H1 (cell line): ENCODE results near the gene PXDN. TPM values are rescaled to one million over a fixed set of nuclear protein-coding genes. Genes with fewer than 3 reads are reported as not detected.
"Not testable (repeated sequence)": the region's sequence is repeated elsewhere in the genome, so short reads cannot be mapped to it uniquely, and the experiment has no call there.

Experiments
- CTCF ChIA-PET: fragments of 300-600 bp; sonication (Branson Sonifier 250); formaldehyde crosslinking; loops from one replicate; lab custom pipeline; 2021; ENCODE audit not compliant: partially characterized antibody; lab: Charles Lee
- POLR2A ChIA-PET: fragments of 300-600 bp; sonication (Branson Sonifier 250); formaldehyde crosslinking; loops from one replicate; lab custom pipeline; 2021; ENCODE audit warnings: inconsistent platforms; ENCODE audit not compliant: partially characterized antibody; lab: Charles Lee
- DNase-seq, 2 experiments: peaks; one replicate each; pipeline versions ENCODE4 v3.0.0 to v3.0.0-alpha.2; 2010 to 2022; ENCODE audit warnings: low spot score in 2 of 2, low read depth in 1 of 2, mixed read lengths in 1 of 2
- FAIRE-seq: peaks from 2 replicates; lab custom pipeline; 2011; peaks lifted over from hg19 to GRCh38; lab: Jason Lieb, UNC
- H2AFZ ChIP-seq: 2 replicates; pipeline ENCODE4 v1.8.1; 2012; ENCODE audit warnings: low read length, inconsistent platforms
- H2AK5ac ChIP-seq: 2 replicates; pipeline ENCODE4 v1.6.1; 2013; ENCODE audit warnings: low read depth, low read length
- H2BK120ac ChIP-seq: replicated peaks from 2 replicates; pipeline ENCODE3; 2013; ENCODE audit warnings: low read depth, low read length, inconsistent platforms
- H2BK12ac ChIP-seq: 2 replicates; pipeline ENCODE4 v1.6.1; 2013; ENCODE audit warnings: low read depth, low read length
- H2BK15ac ChIP-seq: 2 replicates; pipeline ENCODE4 v1.6.1; 2013; ENCODE audit warnings: low read length
- H2BK20ac ChIP-seq: 2 replicates; pipeline ENCODE4 v1.6.1; 2013; ENCODE audit warnings: low read length
- H2BK5ac ChIP-seq: 2 replicates; pipeline ENCODE4 v1.6.1; 2013; ENCODE audit warnings: low read depth, low read length
- H3K14ac ChIP-seq: 2 replicates; pipeline ENCODE4 v1.6.1; 2013; ENCODE audit warnings: inconsistent platforms; ENCODE audit not compliant: insufficient read length
- H3K18ac ChIP-seq: 2 replicates; pipeline ENCODE4 v1.6.1; 2013; ENCODE audit warnings: low read length; ENCODE audit errors: extremely low read depth
- H3K23ac ChIP-seq: 2 replicates; pipeline ENCODE4 v1.6.1; 2013; ENCODE audit warnings: inconsistent platforms; ENCODE audit not compliant: insufficient read length
- H3K23me2 ChIP-seq: 2 replicates; pipeline ENCODE4 v1.6.1; 2013; ENCODE audit warnings: low read depth, low read length
- H3K27ac ChIP-seq: 2 replicates; pipeline ENCODE4 v1.6.1; 2011; ENCODE audit warnings: low read depth, low read length, inconsistent platforms
- H3K27me3 ChIP-seq, 4 experiments: replicated peaks in 1 of 4; 1 replicate in 1 of 4; 2 replicates in 3 of 4; pipeline versions ENCODE4 v1.6.1 to v1.8.1; 2011 to 2013; ENCODE audit warnings: low read length in 3 of 4, mild to moderate bottlenecking in 3 of 4, inconsistent platforms in 2 of 4, mixed read lengths in 2 of 4, moderate library complexity in 1 of 4; ENCODE audit not compliant: control insufficient read depth in 3 of 4, insufficient read depth in 3 of 4; ENCODE audit errors: extremely low read depth in 1 of 4
- H3K36me3 ChIP-seq, 4 experiments: 2 replicates each; pipeline versions ENCODE4 v1.6.1 to v1.8.1; 2011 to 2013; ENCODE audit warnings: mild to moderate bottlenecking in 4 of 4, low read length in 3 of 4, moderate library complexity in 2 of 4, control low read depth in 1 of 4, inconsistent platforms in 1 of 4; ENCODE audit not compliant: insufficient read depth in 4 of 4, control insufficient read depth in 2 of 4
- H3K4ac ChIP-seq: replicated peaks from 2 replicates; pipeline ENCODE3; 2013; ENCODE audit warnings: low read length, low read depth, mixed read lengths, inconsistent platforms; ENCODE audit not compliant: insufficient read length
- H3K4me1 ChIP-seq, 4 experiments: replicated peaks in 1 of 4; 1 replicate in 1 of 4; 2 replicates in 3 of 4; pipeline versions ENCODE4 v1.6.1 to v1.8.1; 2011 to 2013; ENCODE audit warnings: low read length in 3 of 4, inconsistent platforms in 2 of 4, mixed read lengths in 1 of 4; ENCODE audit not compliant: insufficient read depth in 4 of 4, control insufficient read depth in 3 of 4
- H3K4me2 ChIP-seq, 2 experiments: 2 replicates each; pipeline versions ENCODE4 v1.6.1 to v1.8.1; 2011 to 2013; ENCODE audit warnings: low read depth in 2 of 2, low read length in 2 of 2, control low read depth in 1 of 2, inconsistent platforms in 1 of 2, mild to moderate bottlenecking in 1 of 2; ENCODE audit not compliant: insufficient read depth in 1 of 2
- H3K4me3 ChIP-seq, 4 experiments: fragments of 200-600, 300-600 bp in 1 of 4; sonication (generic), shearing (Covaris generic), sonication (Bioruptor Twin) in 1 of 4; 2 replicates each; pipeline versions ENCODE4 v1.5.1 to v1.8.1; 2011 to 2016; ENCODE audit warnings: low read length in 4 of 4, low read depth in 3 of 4, control low read depth in 2 of 4, inconsistent platforms in 2 of 4, mild to moderate bottlenecking in 2 of 4, mixed read lengths in 1 of 4, moderate library complexity in 1 of 4; ENCODE audit not compliant: insufficient read depth in 2 of 4; ENCODE audit errors: extremely low read depth in 1 of 4
- H3K56ac ChIP-seq: replicated peaks from 2 replicates; pipeline ENCODE3; 2013; ENCODE audit warnings: low read depth, mild to moderate bottlenecking, mixed read lengths, low read length, inconsistent platforms; ENCODE audit not compliant: insufficient read length
- H3K79me1 ChIP-seq: 2 replicates; pipeline ENCODE4 v1.6.1; 2013; ENCODE audit warnings: low read depth, low read length, control low read depth
- H3K79me2 ChIP-seq, 2 experiments: 2 replicates each; pipeline versions ENCODE4 v1.6.1 to v1.8.1; 2012 to 2013; ENCODE audit warnings: low read length in 2 of 2, mild to moderate bottlenecking in 2 of 2, inconsistent platforms in 1 of 2; ENCODE audit not compliant: insufficient read depth in 2 of 2, control insufficient read depth in 1 of 2
- H3K9ac ChIP-seq, 4 experiments: replicated peaks in 1 of 4; 1 replicate in 1 of 4; 2 replicates in 3 of 4; pipeline versions ENCODE4 v1.6.1 to v1.8.1; 2011 to 2013; ENCODE audit warnings: low read depth in 3 of 4, low read length in 3 of 4, control low read depth in 2 of 4, mild to moderate bottlenecking in 2 of 4, moderate library complexity in 2 of 4, inconsistent platforms in 1 of 4; ENCODE audit errors: extremely low read depth in 1 of 4
- H3K9me3 ChIP-seq, 2 experiments: 2 replicates each; pipeline versions ENCODE4 v1.6.1 to v1.8.1; 2012 to 2013; ENCODE audit warnings: mild to moderate bottlenecking in 2 of 2, moderate library complexity in 2 of 2, control low read depth in 1 of 2, inconsistent platforms in 1 of 2, low read depth in 1 of 2, low read length in 1 of 2, mixed read lengths in 1 of 2; ENCODE audit not compliant: insufficient read depth in 2 of 2
- H4K20me1 ChIP-seq, 2 experiments: replicated peaks in 1 of 2; 2 replicates each; pipeline versions ENCODE3 to v1.8.1; 2011 to 2013; ENCODE audit warnings: inconsistent platforms in 2 of 2, low read length in 2 of 2, mild to moderate bottlenecking in 1 of 2; ENCODE audit not compliant: insufficient read depth in 2 of 2, control insufficient read depth in 1 of 2
- H4K5ac ChIP-seq: 2 replicates; pipeline ENCODE4 v1.6.1; 2013; ENCODE audit warnings: low read length, low read depth, mixed read lengths, inconsistent platforms; ENCODE audit not compliant: insufficient read length
- H4K8ac ChIP-seq: 2 replicates; pipeline ENCODE4 v1.8.0; 2013; ENCODE audit warnings: mild to moderate bottlenecking, moderate library complexity, low read length, inconsistent platforms; ENCODE audit not compliant: insufficient read depth; ENCODE audit errors: extremely low read depth
- H4K91ac ChIP-seq: replicated peaks from 2 replicates; pipeline ENCODE3; 2013; ENCODE audit warnings: low read length, mixed read lengths, inconsistent platforms; ENCODE audit not compliant: insufficient read length
- WGBS, 2 experiments: shearing (Covaris generic) in 1 of 2; methylation state at CpG; one replicate each; pipeline versions ENCODE4 v1.1.6 to v1.1.7; 2013 to 2015; ENCODE audit warnings: low lambda C conversion rate in 2 of 2, mixed read lengths in 2 of 2, inconsistent platforms in 1 of 2, low coverage in 1 of 2, missing lambda C conversion rate in 1 of 2; ENCODE audit not compliant: insufficient replicate concordance in 2 of 2, insufficient coverage in 1 of 2, insufficient read length in 1 of 2; ENCODE audit errors: extremely low coverage in 1 of 2, missing lambda C conversion rate in 1 of 2; 5-methylcytosine and 5-hydroxymethylcytosine counted together
- polyA plus RNA-seq, 7 experiments: library from polyadenylated mRNA; depleted of rRNA in 3 of 7; stranded (reverse) in 5 of 7; unstranded in 2 of 7; fragments of >200 nt in 5 of 7; fragments of 200-250 nt in 2 of 7; gene quantifications; 1 replicate in 5 of 7; 2 replicates in 1 of 7; 4 replicates in 1 of 7; pipeline versions ENCODE4 v1.2.1 to v1.2.3, GENCODE V29; 2011 to 2013; ENCODE audit warnings: missing spikeins in 2 of 7, mixed read lengths in 2 of 7
- total RNA-seq: library from RNA; stranded (reverse); fragmentation: NEBNext Ultra II Directional; extraction: Animal tissue kit (Norgen Biotek cat#: 25700); gene quantifications from 2 replicates; pipeline ENCODE4 v1.2.1, GENCODE V29; 2021

PXDN gene
- total and polyA plus RNA-seq, 2 of the 8 experiments (the other 6 are each of a cell fraction or from before 2014, with no cell fraction given) = 104 to 141 TPM

- H2BK12ac ChIP-seq, H3K79me2 ChIP-seq, H2BK15ac ChIP-seq, H3K23ac ChIP-seq, H4K20me1 ChIP-seq, DNase-seq, H2AFZ ChIP-seq, H4K5ac ChIP-seq, H3K27me3 ChIP-seq, H3K56ac ChIP-seq, FAIRE-seq, H3K36me3 ChIP-seq, H2AK5ac ChIP-seq, H3K23me2 ChIP-seq, H2BK120ac ChIP-seq, POLR2A ChIA-PET, H3K9me3 ChIP-seq, H3K79me1 ChIP-seq, H3K9ac ChIP-seq, H4K8ac ChIP-seq, H2BK20ac ChIP-seq, H4K91ac ChIP-seq, CTCF ChIA-PET, H3K27ac ChIP-seq, H3K4me2 ChIP-seq, H2BK5ac ChIP-seq, H3K18ac ChIP-seq, H3K4ac ChIP-seq, H3K14ac ChIP-seq, H3K4me3 ChIP-seq: not testable (repeated sequence)
- 79% methylated on average over 2 of the region's 2 CpGs; no CpG with 5 or more reads in 1 of the 2 experiments for WGBS, 2 experiments
- peaks cover 0 to 15% (median 10%) of the 10 kb centered on the region in 4 experiments; a peak in 6 of 7 replicates for H3K4me1 ChIP-seq
Measured at GRCh38 chr2:1765201-1765600, 20.9 kb upstream of the PXDN start.
